HCT116 (cell line): ENCODE data around the gene HOXC12. TPM values are rescaled to one million over a fixed set of nuclear protein-coding genes. Genes with fewer than 3 reads are reported as not detected.

Experiments
- ATAC-seq: fragments of 200-7000 bp; cut with Tn5 transposase; 2 replicates; pipeline ENCODE4 v1.9.1; 2020; ENCODE audit warnings: mild to moderate bottlenecking, moderate library complexity
- BruUV-seq: library from RNA; stranded (reverse); fragments of 400-500 nt; replicated peaks from 2 replicates; lab custom pipeline; 2021; lab: Mats Ljungman, UMichigan
- CTCF ChIA-PET: fragments of 300-600 bp; sonication (Branson Sonifier 250); formaldehyde crosslinking; loops from one replicate; lab custom pipeline; 2021; ENCODE audit warnings: antibody characterized with exemption; lab: Charles Lee
- POLR2A ChIA-PET: fragments of 300-600, 350-600 bp; sonication (Branson Sonifier 250); formaldehyde crosslinking; loops from one replicate; lab custom pipeline; 2021; ENCODE audit warnings: antibody characterized with exemption; lab: Charles Lee
- RAD21 ChIA-PET, 2 experiments: fragments of 300-600 bp; sonication (Branson Sonifier 250); formaldehyde crosslinking; loops; one replicate each; lab custom pipeline; 2023; ENCODE audit warnings: low total read pairs in 2 of 2; ENCODE audit not compliant: uncharacterized antibody in 2 of 2, unreplicated experiment in 2 of 2, low non-redundant PET in 1 of 2; lab: Charles Lee
- DNase-seq: peaks from one replicate; pipeline ENCODE4 v3.0.0-alpha.2; 2010; ENCODE audit warnings: low read depth, low spot score
- H2AFZ ChIP-seq: fragments of 200-600 bp; shearing (Covaris generic), sonication (generic); 2 replicates; pipeline ENCODE4 v1.6.1; 2017; ENCODE audit warnings: low read depth, mixed run types, mixed read lengths, antibody characterized with exemption, low read length; ENCODE audit not compliant: poor library complexity, severe bottlenecking
- H3K27ac ChIP-seq: 2 replicates; pipeline ENCODE4 v1.5.1; 2012; ENCODE audit warnings: low read depth, low read length
- H3K27me3 ChIP-seq: fragments of 200-600 bp; sonication (generic); 2 replicates; pipeline ENCODE4 v1.6.1; 2016; ENCODE audit warnings: mixed run types, low read length, mixed read lengths; ENCODE audit not compliant: insufficient read depth
- H3K36me3 ChIP-seq, 2 experiments: fragments of 200-500 bp in 1 of 2; fragments of 200-600 bp in 1 of 2; sonication (Bioruptor generic) in 1 of 2; sonication (generic) in 1 of 2; 2 replicates each; pipeline versions ENCODE4 v1.5.1 to v1.6.1; 2014 to 2016; ENCODE audit warnings: low read length in 2 of 2, inconsistent platforms in 1 of 2, mixed read lengths in 1 of 2, mixed run types in 1 of 2; ENCODE audit not compliant: insufficient read depth in 2 of 2, control insufficient read depth in 1 of 2
- H3K4me1 ChIP-seq, 2 experiments: fragments of 200-600 bp in 1 of 2; sonication (generic) in 1 of 2; 2 replicates each; pipeline versions ENCODE4 v1.5.1 to v1.6.1; 2012 to 2017; ENCODE audit warnings: low read length in 2 of 2, inconsistent platforms in 1 of 2, mild to moderate bottlenecking in 1 of 2, mixed read lengths in 1 of 2, mixed run types in 1 of 2, moderate library complexity in 1 of 2; ENCODE audit not compliant: insufficient read depth in 2 of 2, control insufficient read depth in 1 of 2
- H3K4me2 ChIP-seq: fragments of 200-600 bp; sonication (generic); 2 replicates; pipeline ENCODE4 v1.6.1; 2017; ENCODE audit warnings: mixed run types, low read length, mixed read lengths
- H3K4me3 ChIP-seq, 2 experiments: fragments of 200-600 bp in 1 of 2; sonication (generic) in 1 of 2; replicated peaks in 1 of 2; 2 replicates each; pipeline ENCODE4 v1.5.1; 2011 to 2016; ENCODE audit warnings: low read length in 2 of 2, control low read depth in 1 of 2, low read depth in 1 of 2, mild to moderate bottlenecking in 1 of 2, mixed read lengths in 1 of 2, mixed run types in 1 of 2
- H3K79me2 ChIP-seq: fragments of 200-600 bp; sonication (generic); 2 replicates; pipeline ENCODE4 v1.6.1; 2017; ENCODE audit warnings: mild to moderate bottlenecking, mixed run types, low read length, moderate library complexity, mixed read lengths; ENCODE audit not compliant: insufficient read depth
- H3K9ac ChIP-seq: fragments of 200-600 bp; sonication (generic); 2 replicates; pipeline ENCODE4 v1.6.1; 2016; ENCODE audit warnings: low read length, mixed read lengths
- H3K9me2 ChIP-seq: fragments of 200-600 bp; sonication (generic), shearing (Covaris generic); 2 replicates; pipeline ENCODE4 v1.6.1; 2017; ENCODE audit warnings: mixed run types, mild to moderate bottlenecking, moderate library complexity; ENCODE audit not compliant: insufficient read depth
- H3K9me3 ChIP-seq, 2 experiments: fragments of 200-500 bp in 1 of 2; fragments of 200-600 bp in 1 of 2; sonication (Bioruptor generic) in 1 of 2; sonication (generic) in 1 of 2; 2 replicates each; pipeline ENCODE4 v1.6.1; 2014 to 2017; ENCODE audit warnings: low read length in 2 of 2, mixed read lengths in 2 of 2, inconsistent platforms in 1 of 2, low read depth in 1 of 2, mild to moderate bottlenecking in 1 of 2, mixed run types in 1 of 2, moderate library complexity in 1 of 2; ENCODE audit not compliant: control insufficient read depth in 1 of 2, insufficient read depth in 1 of 2
- H4K20me1 ChIP-seq: fragments of 200-600 bp; sonication (generic), shearing (Covaris generic); 2 replicates; pipeline ENCODE4 v1.6.1; 2017; ENCODE audit warnings: mixed run types, mild to moderate bottlenecking, moderate library complexity; ENCODE audit not compliant: insufficient read depth
- CEBPB ChIP-seq: IDR thresholded peaks from 2 replicates; pipeline ENCODE4 v1.6.1; 2012; ENCODE audit warnings: low read depth
- CTCF ChIP-seq, 3 experiments: fragments of 200-600 bp in 1 of 3; sonication (generic) in 1 of 3; IDR thresholded peaks in 2 of 3; conservative IDR thresholded peaks in 1 of 3; 2 replicates each; pipeline ENCODE4 v1.5.1; 2012 to 2017; ENCODE audit warnings: low read depth in 2 of 3, low read length in 2 of 3, antibody characterized with exemption in 1 of 3, borderline replicate concordance in 1 of 3, control low read depth in 1 of 3, mild to moderate bottlenecking in 1 of 3, mixed read lengths in 1 of 3, mixed run types in 1 of 3, moderate library complexity in 1 of 3; ENCODE audit not compliant: insufficient read depth in 1 of 3
- EGR1 ChIP-seq: IDR thresholded peaks from 2 replicates; pipeline ENCODE4 v1.6.1; 2012; ENCODE audit warnings: low read depth
- ELF1 ChIP-seq: IDR thresholded peaks from 2 replicates; pipeline ENCODE4 v1.6.1; 2012; ENCODE audit warnings: low read depth, borderline replicate concordance
- JUND ChIP-seq: IDR thresholded peaks from 2 replicates; pipeline ENCODE4 v1.6.1; 2012
- MAX ChIP-seq: IDR thresholded peaks from 2 replicates; pipeline ENCODE4 v1.6.1; 2012
- SP1 ChIP-seq: IDR thresholded peaks from 2 replicates; pipeline ENCODE4 v1.6.1; 2012; ENCODE audit warnings: low read depth
- TCF7L2 ChIP-seq: IDR thresholded peaks from 2 replicates; pipeline ENCODE4 v1.7.0; 2011; ENCODE audit warnings: borderline replicate concordance, inconsistent platforms; ENCODE audit not compliant: insufficient read depth, insufficient read length; ENCODE audit errors: extremely low read depth
- YY1 ChIP-seq: IDR thresholded peaks from 2 replicates; pipeline ENCODE4 v1.6.1; 2011; ENCODE audit warnings: low read length, low read depth, moderate library complexity, mild to moderate bottlenecking; ENCODE audit not compliant: insufficient replicate concordance; ENCODE audit errors: extremely low read depth
- ZBTB33 ChIP-seq: IDR thresholded peaks from 2 replicates; pipeline ENCODE4 v1.6.1; 2011; ENCODE audit warnings: mild to moderate bottlenecking, low read length, moderate library complexity; ENCODE audit not compliant: insufficient replicate concordance; ENCODE audit errors: extremely low read depth
- intact Hi-C: fragments of 100-400 bp; cut with micrococcal nuclease; formaldehyde crosslinking; loops from 2 replicates; pipeline ENCODE4 v1.10.0; 2022
- total RNA-seq: library from RNA; stranded (reverse); gene quantifications from one replicate; pipeline ENCODE4 v1.2.1, GENCODE V29; 2021; ENCODE audit not compliant: unreplicated experiment

The HOXC12 gene
- total RNA-seq, 1 experiment from 2014 or later = not detected

GRCh38 chr12:54006559-54007220, 52.0 kb downstream of the HOXC12 start:
- intact Hi-C loops = loop anchor here (1.0 kb wide), 3 partner anchors 185 to 202 kb away; no protein-coding TSS in a partner anchor
- H3K4me2 ChIP-seq = peak overlapping the region; percentile 62; the same call in 1 of the 2 replicates
- H3K36me3 ChIP-seq = peaks cover 0 to 6% of the 10 kb centered on the region in 2 experiments; a peak in 1 of 4 replicates
- DNase-seq = no peak
- H3K4me1 ChIP-seq = peaks cover 0 to 6% of the 10 kb centered on the region in 2 experiments; a peak in 2 of 4 replicates
- ChIA-PET RAD21 (interaction anchor here (0.7 to 2.3 kb wide), 5 partner anchors 11 to 310 kb away, joined by 3 to 18 read pairs (median 7); partner anchors contain the start of gene HOXC5 (in 1 of the 2)), CTCF (interaction anchor here (0.9 to 3.5 kb wide), 14 partner anchors 9 to 274 kb away, joined by 3 to 68 read pairs (median 9); partner anchors contain the start of genes CBX5, HNRNPA1, HOXC5 and SMUG1), POLR2A (interaction anchor here (0.7 kb wide), 1 partner anchor 196 kb away, joined by 3 read pairs; no protein-coding TSS in a partner anchor)
- no peak overlapping the region for H3K27ac ChIP-seq
- no peaks in the 10 kb centered on the region for H4K20me1 ChIP-seq
- no peak overlapping the region for H2AFZ ChIP-seq
- H3K79me2 ChIP-seq = 0 out of 2 replicates have a peak, but pooled peaks cover 3% of the 10 kb centered on the region
- H3K9me3 ChIP-seq = no peaks in the 10 kb centered on the region
- peak overlapping the region; percentile 38; the same call in 1 of the 2 replicates for H3K9ac ChIP-seq
- no peak overlapping the region for H3K4me3 ChIP-seq
- BruUV-seq = no TSS peak
- H3K9me2 ChIP-seq = no peaks in the 10 kb centered on the region
- H3K27me3 ChIP-seq = no peaks in the 10 kb centered on the region
- TF ChIP-seq JUND (no peak), ZBTB33 (no peak), ELF1 (no peak), CTCF (IDR thresholded peaks at IDR 0.05 in 2 of 3, conservative IDR thresholded peaks at IDR 0.05 in 1 of 3; ENCODE audit: borderline replicate concordance in 1 of 3, insufficient read depth in 1 of 3, low read depth in 2 of 3, low read length in 2 of 3) (no peak), EGR1 (no peak), SP1 (no peak), MAX (no peak), YY1 (no peak), CEBPB (no peak), TCF7L2 (no peak)
- ATAC-seq = no peak
